Measurements from ENCODE around the gene NLRP10. TPM values are rescaled to one million over a fixed set of nuclear protein-coding genes. Genes with fewer than 3 reads are reported as not detected.

Gene NLRP10
- total RNA-seq, 1 donor from 2014 or later, result not detected

- DNase-seq (ENCODE audit: low spot score in 2 of 2) (no peak), FAIRE-seq (no peak)
These were observed 12.1 kb upstream of the NLRP10 start for GRCh38 chr11:7977232-7977917.

GRCh38 chr11:7974668-7975067, 9.4 kb upstream of the NLRP10 start:
- no peak for FAIRE-seq

GRCh38 chr11:7973011-7973410, 7.8 kb upstream of the NLRP10 start:
- FAIRE-seq, result no peak

More at GRCh38 chr11:7974668-7975067, 9.4 kb upstream of the NLRP10 start:
- no peak for DNase-seq (ENCODE audit: low spot score in 2 of 2)

GRCh38 chr11:7971846-7972245, 6.6 kb upstream of the NLRP10 start:
- DNase-seq (ENCODE audit: low spot score in 2 of 2) (no peak), FAIRE-seq (no peak)

More at GRCh38 chr11:7973011-7973410, 7.8 kb upstream of the NLRP10 start:
- no peak for DNase-seq (ENCODE audit: low spot score in 2 of 2)

GRCh38 chr11:7969756-7970646, 4.8 kb upstream of the NLRP10 start:
- no peak for DNase-seq (ENCODE audit: low spot score in 2 of 2)
- no peak for FAIRE-seq

GRCh38 chr11:7968686-7969085, 3.4 kb upstream of the NLRP10 start:
- DNase-seq (ENCODE audit: low spot score in 2 of 2) (no peak), FAIRE-seq (no peak)

- FAIRE-seq, result no peak
These were observed 2.6 kb upstream of the NLRP10 start for GRCh38 chr11:7967826-7968225.

GRCh38 chr11:7967097-7967496, 1.9 kb upstream of the NLRP10 start:
- FAIRE-seq, result no peak
- DNase-seq (ENCODE audit: low spot score in 2 of 2), result no peak

More at GRCh38 chr11:7967826-7968225, 2.6 kb upstream of the NLRP10 start:
- no peak for DNase-seq (ENCODE audit: low spot score in 2 of 2)

- FAIRE-seq (no peak), DNase-seq (ENCODE audit: low spot score in 2 of 2) (no peak)
These were observed 374 bp downstream of the NLRP10 start for GRCh38 chr11:7964873-7965272.

GRCh38 chr11:7964261-7964660, 986 bp downstream of the NLRP10 start:
- FAIRE-seq, result no peak
- DNase-seq (ENCODE audit: low spot score in 2 of 2), result no peak

GRCh38 chr11:7955191-7955590, 10.1 kb downstream of the NLRP10 start:
- DNase-seq (ENCODE audit: low spot score in 2 of 2), result no peak
- FAIRE-seq, result no peak

- FAIRE-seq (no peak), DNase-seq (ENCODE audit: low spot score in 2 of 2) (no peak)
These were observed 15.3 kb downstream of the NLRP10 start for GRCh38 chr11:7949934-7950333.

- no peak for FAIRE-seq
These were observed 21.1 kb downstream of the NLRP10 start for GRCh38 chr11:7944123-7944522.

GRCh38 chr11:7941608-7942007, 23.6 kb downstream of the NLRP10 start, which contains the start of gene OR10A3:
Gene OR10A3, minus strand, starts transcription at chr11:7941708. Its CDS starts 2,188 bp downstream, at chr11:7939520.
- FAIRE-seq, result no peak

More at GRCh38 chr11:7944123-7944522, 21.1 kb downstream of the NLRP10 start:
- no peak for DNase-seq (ENCODE audit: low spot score in 2 of 2)

GRCh38 chr11:7941146-7941545, 24.1 kb downstream of the NLRP10 start:
- no peak for DNase-seq (ENCODE audit: low spot score in 2 of 2)
- FAIRE-seq, result no peak

More at GRCh38 chr11:7941608-7942007, 23.6 kb downstream of the NLRP10 start, which contains the start of gene OR10A3:
- no peak for DNase-seq (ENCODE audit: low spot score in 2 of 2)

- DNase-seq (ENCODE audit: low spot score in 2 of 2) (no peak), FAIRE-seq (no peak)
These were observed 28.6 kb downstream of the NLRP10 start for GRCh38 chr11:7936615-7937014.

- DNase-seq (ENCODE audit: low spot score in 2 of 2), result no peak
- FAIRE-seq, result no peak
These were observed 34.1 kb downstream of the NLRP10 start, which contains the start of gene OR10A6 for GRCh38 chr11:7931168-7931567. Gene OR10A6, minus strand, starts transcription at chr11:7931268. Its CDS starts 2,606 bp downstream, at chr11:7928662.

GRCh38 chr11:7927635-7928034, 37.6 kb downstream of the NLRP10 start:
- no peak for DNase-seq (ENCODE audit: low spot score in 2 of 2)
- FAIRE-seq, result no peak

- FAIRE-seq (no peak), DNase-seq (ENCODE audit: low spot score in 2 of 2) (no peak)
These were observed 40.7 kb downstream of the NLRP10 start for GRCh38 chr11:7924536-7924935.

- FAIRE-seq, result no peak
- no peak for DNase-seq (ENCODE audit: low spot score in 2 of 2)
These were observed 47.1 kb downstream of the NLRP10 start for GRCh38 chr11:7918141-7918540.
